Epithelial cell of esophagus (primary cell): Measurements from ENCODE around the gene VIPR2.

Experiments used
- DNase-seq: peaks from one replicate; pipeline ENCODE4 v3.0.0; 2010; ENCODE audit warnings: low read depth
- H3K4me3 ChIP-seq: 2 replicates; pipeline ENCODE4 v1.5.1; 2011; ENCODE audit warnings: mild to moderate bottlenecking, low read length, control low read depth
- CTCF ChIP-seq: IDR thresholded peaks from 2 replicates; pipeline ENCODE4 v1.5.1; 2011; ENCODE audit warnings: low read depth, mild to moderate bottlenecking, low read length, control low read depth, inconsistent platforms; ENCODE audit not compliant: insufficient read depth; ENCODE audit errors: missing control alignments

The VIPR2 gene

GRCh38 chr7:159098811-159099655 is 45.6 kb downstream of the VIPR2 start:
- DNase-seq: no peak
- TF ChIP-seq CTCF: no peak
- H3K4me3 ChIP-seq: no peak overlapping the region

- TF ChIP-seq CTCF: no peak
- DNase-seq: no peak
- no peak overlapping the region for H3K4me3 ChIP-seq
Observed at GRCh38 chr7:159098424-159098786, 46.3 kb downstream of the VIPR2 start.

GRCh38 chr7:159097661-159098423 is 46.8 kb downstream of the VIPR2 start:
- no peak for TF ChIP-seq CTCF
- DNase-seq: no peak
- H3K4me3 ChIP-seq: no peak overlapping the region

GRCh38 chr7:159096736-159097581 is 47.7 kb downstream of the VIPR2 start:
- TF ChIP-seq CTCF: no peak
- DNase-seq: no peak
- H3K4me3 ChIP-seq: no peak overlapping the region

GRCh38 chr7:159095979-159096411 is 48.7 kb downstream of the VIPR2 start:
- DNase-seq: no peak
- H3K4me3 ChIP-seq: no peak overlapping the region
- no peak for TF ChIP-seq CTCF

- TF ChIP-seq CTCF: no peak
- H3K4me3 ChIP-seq: no peak overlapping the region
- DNase-seq: no peak
Observed at GRCh38 chr7:159094919-159095915, 49.5 kb downstream of the VIPR2 start.
